Measurements from ENCODE around the gene KHDC4.
A peak's percentile ranks its signal among the peaks of the same experiment; 100 is the strongest.
"Not testable (repeated sequence)": the region's sequence is repeated elsewhere in the genome, so short reads cannot be mapped to it uniquely, and the experiment has no call there.

Gene KHDC4

DNA sequence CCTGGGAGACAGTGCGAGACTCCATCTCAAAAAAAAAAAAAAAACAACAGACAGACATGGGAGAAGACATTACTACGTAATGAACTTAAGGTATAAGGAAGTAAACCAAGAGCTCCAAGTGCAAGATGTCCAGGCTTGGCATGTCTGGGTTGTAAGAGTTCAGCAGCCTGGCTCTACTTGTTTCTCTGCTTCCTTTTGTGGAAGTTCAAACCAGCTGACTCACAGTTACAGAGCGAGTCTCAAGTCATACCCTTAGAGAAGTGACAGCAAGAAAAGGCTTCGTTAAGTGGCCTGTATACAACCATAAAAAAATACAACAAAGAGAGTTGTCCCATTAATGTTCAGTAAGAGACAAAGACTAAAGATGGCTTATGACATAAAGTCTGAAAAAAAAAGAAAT is 24.3 kb downstream of the KHDC4 start:
- H3K36me3 ChIP-seq (ENCODE audit: control insufficient read depth in 2 of 2, insufficient read depth in 2 of 2, low read length in 2 of 2), result peaks cover 21 to 32% of the 10 kb centered on the region in 2 donors
- H3K9me3 ChIP-seq (ENCODE audit: control insufficient read depth in 2 of 2, low read length in 2 of 2), result no peaks in the 10 kb centered on the region
- H3K4me3 ChIP-seq (ENCODE audit: low read length in 2 of 2), result peak overlapping the region; percentile 88 to 92
- H3K27me3 ChIP-seq (ENCODE audit: control insufficient read depth in 2 of 2, insufficient read depth in 2 of 2, low read length in 2 of 2), result no peaks in the 10 kb centered on the region
- H3K9ac ChIP-seq (ENCODE audit: low read depth in 1 of 2, low read length in 2 of 2), result no peak overlapping the region
- peak overlapping the region; percentile 88 to 89 for H3K27ac ChIP-seq (ENCODE audit: low read depth in 2 of 2, low read length in 2 of 2)
- H3K4me1 ChIP-seq (ENCODE audit: control insufficient read depth in 2 of 2, insufficient read depth in 2 of 2, low read length in 2 of 2), result peaks cover 3 to 10% of the 10 kb centered on the region in 2 donors

DNA sequence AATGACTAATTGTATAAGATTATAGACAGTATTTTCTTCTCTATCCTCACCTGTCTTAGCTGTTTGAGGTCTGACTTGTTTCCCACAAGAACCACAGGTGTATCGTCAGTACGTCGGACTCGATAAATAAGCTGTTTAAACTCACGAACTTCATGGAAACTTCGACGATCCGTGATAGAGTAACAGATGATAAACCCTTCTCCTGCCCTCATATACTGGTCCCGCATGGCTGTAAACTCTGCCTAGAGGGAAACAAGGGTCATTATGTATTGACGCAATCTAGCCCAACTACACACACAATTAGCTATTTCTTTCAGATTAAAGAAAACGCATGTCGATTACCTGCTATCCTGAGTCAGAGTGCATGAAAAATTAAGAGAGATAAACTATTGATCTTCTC is 30.0 kb downstream of the KHDC4 start:
- Histone ChIP-seq H3K36me3 (ENCODE audit: control insufficient read depth in 2 of 2, insufficient read depth in 2 of 2, low read length in 2 of 2) (peaks cover 46 to 53% of the 10 kb centered on the region in 2 donors), H3K9ac (ENCODE audit: low read depth in 1 of 2, low read length in 2 of 2) (no peak overlapping the region), H3K9me3 (ENCODE audit: control insufficient read depth in 2 of 2, low read length in 2 of 2) (no peaks in the 10 kb centered on the region), H3K27me3 (ENCODE audit: control insufficient read depth in 2 of 2, insufficient read depth in 2 of 2, low read length in 2 of 2) (no peaks in the 10 kb centered on the region), H3K4me1 (ENCODE audit: control insufficient read depth in 2 of 2, insufficient read depth in 2 of 2, low read length in 2 of 2) (no peaks in the 10 kb centered on the region), H3K27ac (ENCODE audit: low read depth in 2 of 2, low read length in 2 of 2) (no peak overlapping the region), H3K4me3 (ENCODE audit: low read length in 2 of 2) (no peak overlapping the region)

DNA sequence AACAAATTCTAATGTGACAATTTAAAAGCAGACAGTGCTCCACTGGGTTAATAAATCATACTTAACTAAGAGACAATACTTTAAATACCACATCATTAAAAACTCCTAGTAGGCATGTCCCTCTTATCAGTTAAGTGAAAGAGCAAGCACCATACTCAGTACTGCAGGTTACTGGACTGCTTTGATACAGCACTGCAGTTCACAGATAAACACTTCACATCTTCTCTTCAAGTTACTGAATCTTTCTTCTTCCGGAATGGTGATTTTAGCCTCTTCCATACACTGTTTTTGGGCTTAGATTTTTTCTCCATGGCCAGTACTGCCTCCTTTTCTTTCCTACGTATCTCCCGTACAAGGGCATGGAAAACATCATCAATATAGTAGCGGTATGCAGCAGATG is 34.1 kb downstream of the KHDC4 start:
- Histone ChIP-seq H3K27me3 (ENCODE audit: control insufficient read depth in 2 of 2, insufficient read depth in 2 of 2, low read length in 2 of 2) (no peaks in the 10 kb centered on the region), H3K9me3 (ENCODE audit: control insufficient read depth in 2 of 2, low read length in 2 of 2) (no peaks in the 10 kb centered on the region), H3K27ac (ENCODE audit: low read depth in 2 of 2, low read length in 2 of 2) (no peak overlapping the region), H3K9ac (ENCODE audit: low read depth in 1 of 2, low read length in 2 of 2) (no peak overlapping the region), H3K36me3 (ENCODE audit: control insufficient read depth in 2 of 2, insufficient read depth in 2 of 2, low read length in 2 of 2) (peaks cover 51 to 60% of the 10 kb centered on the region in 2 donors), H3K4me1 (ENCODE audit: control insufficient read depth in 2 of 2, insufficient read depth in 2 of 2, low read length in 2 of 2) (no peaks in the 10 kb centered on the region), H3K4me3 (ENCODE audit: low read length in 2 of 2) (no peak overlapping the region)

DNA sequence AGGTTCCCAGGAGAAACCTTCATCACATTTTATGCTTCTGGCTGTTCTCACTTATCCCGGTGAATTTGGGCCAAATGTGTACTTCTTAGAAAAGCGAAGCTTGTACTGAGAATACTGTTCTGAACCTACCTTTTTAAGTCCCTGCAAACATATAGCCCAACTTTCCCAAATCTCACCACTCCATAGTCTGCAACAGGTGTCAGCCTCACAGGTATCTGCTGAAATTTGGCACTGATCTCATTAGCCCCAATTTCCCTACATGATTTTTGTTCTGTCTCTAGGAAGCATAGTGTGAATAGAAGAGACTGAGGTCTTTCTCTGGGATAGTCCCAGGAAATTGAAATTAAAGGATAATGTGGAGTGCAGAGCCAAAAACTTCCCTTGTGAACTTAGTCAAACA is 34.5 kb downstream of the KHDC4 start:
- H3K4me3 ChIP-seq (ENCODE audit: low read length in 2 of 2), result no peak overlapping the region
- H3K9me3 ChIP-seq (ENCODE audit: control insufficient read depth in 2 of 2, low read length in 2 of 2), result no peaks in the 10 kb centered on the region
- no peaks in the 10 kb centered on the region for H3K4me1 ChIP-seq (ENCODE audit: control insufficient read depth in 2 of 2, insufficient read depth in 2 of 2, low read length in 2 of 2)
- peaks cover 46 to 55% of the 10 kb centered on the region in 2 donors for H3K36me3 ChIP-seq (ENCODE audit: control insufficient read depth in 2 of 2, insufficient read depth in 2 of 2, low read length in 2 of 2)
- no peak overlapping the region for H3K9ac ChIP-seq (ENCODE audit: low read depth in 1 of 2, low read length in 2 of 2)
- no peak overlapping the region for H3K27ac ChIP-seq (ENCODE audit: low read depth in 2 of 2, low read length in 2 of 2)
- H3K27me3 ChIP-seq (ENCODE audit: control insufficient read depth in 2 of 2, insufficient read depth in 2 of 2, low read length in 2 of 2), result no peaks in the 10 kb centered on the region

DNA sequence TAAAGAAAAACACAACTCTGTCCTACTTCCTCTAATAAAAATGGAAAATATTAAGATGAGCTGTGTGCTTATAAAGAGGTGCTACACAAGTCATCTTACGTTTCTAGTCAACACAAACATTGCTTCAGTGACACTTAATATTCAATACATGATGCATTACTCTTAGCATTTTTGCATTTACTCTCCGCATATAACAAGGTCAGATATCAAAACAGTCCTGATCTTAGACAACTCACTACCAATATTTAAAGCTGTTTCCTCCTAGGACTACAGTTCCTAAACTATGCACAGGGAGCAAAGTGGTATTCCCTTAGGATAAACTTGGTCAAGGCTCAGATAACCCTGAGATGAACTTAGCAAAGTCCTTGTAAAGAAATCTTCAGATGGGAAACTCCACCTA is 35.3 kb downstream of the KHDC4 start:
- H3K9ac ChIP-seq (ENCODE audit: low read depth in 1 of 2, low read length in 2 of 2), result no peak overlapping the region
- peaks cover 38 to 48% of the 10 kb centered on the region in 2 donors for H3K36me3 ChIP-seq (ENCODE audit: control insufficient read depth in 2 of 2, insufficient read depth in 2 of 2, low read length in 2 of 2)

DNA sequence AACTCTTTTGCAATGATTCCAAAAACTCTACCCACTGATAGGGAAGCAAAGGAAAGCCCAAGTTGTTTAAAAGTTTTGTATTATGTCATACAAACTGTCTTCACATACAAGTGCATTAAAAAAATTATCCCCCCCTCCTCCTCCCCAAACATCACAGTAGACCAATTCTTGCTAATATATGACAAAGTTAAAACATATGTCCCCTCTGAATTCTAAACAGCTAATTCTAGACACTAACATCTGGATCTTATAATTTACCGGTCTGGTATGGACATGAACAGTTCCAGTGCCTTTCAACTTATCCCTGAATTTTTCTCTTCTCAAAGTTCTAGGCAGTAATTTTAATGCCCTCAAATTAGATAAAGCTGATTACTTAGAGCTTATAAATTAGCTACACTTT is 36.5 kb downstream of the KHDC4 start:
- Histone ChIP-seq H3K27me3 (ENCODE audit: control insufficient read depth in 2 of 2, insufficient read depth in 2 of 2, low read length in 2 of 2) (no peaks in the 10 kb centered on the region), H3K9me3 (ENCODE audit: control insufficient read depth in 2 of 2, low read length in 2 of 2) (no peaks in the 10 kb centered on the region), H3K9ac (ENCODE audit: low read depth in 1 of 2, low read length in 2 of 2) (no peak overlapping the region), H3K4me1 (ENCODE audit: control insufficient read depth in 2 of 2, insufficient read depth in 2 of 2, low read length in 2 of 2) (peaks cover 0 to 6% of the 10 kb centered on the region in 2 donors), H3K27ac (ENCODE audit: low read depth in 2 of 2, low read length in 2 of 2) (no peak overlapping the region), H3K36me3 (ENCODE audit: control insufficient read depth in 2 of 2, insufficient read depth in 2 of 2, low read length in 2 of 2) (peaks cover 32 to 43% of the 10 kb centered on the region in 2 donors), H3K4me3 (ENCODE audit: low read length in 2 of 2) (no peak overlapping the region)

More for the DNA sequence above, 35.3 kb downstream of the KHDC4 start:
- H3K9me3 ChIP-seq (ENCODE audit: control insufficient read depth in 2 of 2, low read length in 2 of 2), result no peaks in the 10 kb centered on the region
- H3K27me3 ChIP-seq (ENCODE audit: control insufficient read depth in 2 of 2, insufficient read depth in 2 of 2, low read length in 2 of 2), result no peaks in the 10 kb centered on the region
- H3K27ac ChIP-seq (ENCODE audit: low read depth in 2 of 2, low read length in 2 of 2), result no peak overlapping the region
- no peaks in the 10 kb centered on the region for H3K4me1 ChIP-seq (ENCODE audit: control insufficient read depth in 2 of 2, insufficient read depth in 2 of 2, low read length in 2 of 2)
- no peak overlapping the region for H3K4me3 ChIP-seq (ENCODE audit: low read length in 2 of 2)

DNA sequence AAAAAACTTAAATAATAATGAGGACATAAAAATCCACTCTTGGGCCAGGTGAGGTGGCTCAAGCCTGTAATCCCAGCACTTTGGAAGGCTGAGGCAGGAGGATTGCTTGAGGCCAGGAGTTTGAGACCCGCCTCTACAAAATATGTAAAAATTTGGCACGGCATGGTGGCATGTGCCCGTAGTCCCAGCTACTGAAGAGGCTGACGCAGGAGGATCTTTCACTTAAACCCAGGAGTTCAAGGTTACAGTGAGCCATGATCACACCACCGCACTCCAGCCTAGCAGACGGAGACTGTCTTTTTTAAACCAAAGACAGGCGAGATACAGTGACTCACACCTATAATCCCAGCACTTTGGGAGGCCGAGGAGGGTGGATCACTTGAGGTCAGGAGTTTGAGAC is 37.7 kb downstream of the KHDC4 start:
- H3K4me3 ChIP-seq (ENCODE audit: low read length in 2 of 2), result not testable (repeated sequence)

DNA sequence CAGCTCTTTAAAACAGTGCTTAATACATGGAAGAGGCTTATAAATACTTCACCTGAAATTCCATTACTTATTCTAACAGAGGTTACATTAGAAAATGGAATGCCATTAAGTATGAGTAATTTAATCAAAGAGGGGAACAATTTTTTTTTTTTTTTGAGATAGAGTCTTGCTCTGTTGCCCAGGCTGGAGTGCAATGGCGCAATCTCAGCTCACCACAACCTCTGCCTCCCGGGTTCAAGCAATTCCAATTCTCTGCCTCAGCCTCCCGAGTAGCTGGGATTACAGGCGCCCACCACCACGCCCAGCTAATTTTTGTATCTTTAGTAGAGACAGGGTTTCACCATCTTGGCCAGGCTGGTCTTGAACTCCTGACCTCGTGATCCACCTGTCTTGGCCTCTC is 38.6 kb downstream of the KHDC4 start:
- not testable (repeated sequence) for H3K9ac ChIP-seq (ENCODE audit: low read depth in 1 of 2, low read length in 2 of 2); H3K27ac ChIP-seq (ENCODE audit: low read depth in 2 of 2, low read length in 2 of 2); H3K27me3 ChIP-seq (ENCODE audit: control insufficient read depth in 2 of 2, insufficient read depth in 2 of 2, low read length in 2 of 2); H3K4me3 ChIP-seq (ENCODE audit: low read length in 2 of 2); H3K4me1 ChIP-seq (ENCODE audit: control insufficient read depth in 2 of 2, insufficient read depth in 2 of 2, low read length in 2 of 2); H3K9me3 ChIP-seq (ENCODE audit: control insufficient read depth in 2 of 2, low read length in 2 of 2)
- H3K36me3 ChIP-seq (ENCODE audit: control insufficient read depth in 2 of 2, insufficient read depth in 2 of 2, low read length in 2 of 2), result peaks cover 21 to 31% of the 10 kb centered on the region in 2 donors

More for the DNA sequence above, 37.7 kb downstream of the KHDC4 start:
- not testable (repeated sequence) for H3K9ac ChIP-seq (ENCODE audit: low read depth in 1 of 2, low read length in 2 of 2); H3K27me3 ChIP-seq (ENCODE audit: control insufficient read depth in 2 of 2, insufficient read depth in 2 of 2, low read length in 2 of 2); H3K4me1 ChIP-seq (ENCODE audit: control insufficient read depth in 2 of 2, insufficient read depth in 2 of 2, low read length in 2 of 2); H3K27ac ChIP-seq (ENCODE audit: low read depth in 2 of 2, low read length in 2 of 2); H3K9me3 ChIP-seq (ENCODE audit: control insufficient read depth in 2 of 2, low read length in 2 of 2)
- H3K36me3 ChIP-seq (ENCODE audit: control insufficient read depth in 2 of 2, insufficient read depth in 2 of 2, low read length in 2 of 2), result peaks cover 27 to 39% of the 10 kb centered on the region in 2 donors

DNA sequence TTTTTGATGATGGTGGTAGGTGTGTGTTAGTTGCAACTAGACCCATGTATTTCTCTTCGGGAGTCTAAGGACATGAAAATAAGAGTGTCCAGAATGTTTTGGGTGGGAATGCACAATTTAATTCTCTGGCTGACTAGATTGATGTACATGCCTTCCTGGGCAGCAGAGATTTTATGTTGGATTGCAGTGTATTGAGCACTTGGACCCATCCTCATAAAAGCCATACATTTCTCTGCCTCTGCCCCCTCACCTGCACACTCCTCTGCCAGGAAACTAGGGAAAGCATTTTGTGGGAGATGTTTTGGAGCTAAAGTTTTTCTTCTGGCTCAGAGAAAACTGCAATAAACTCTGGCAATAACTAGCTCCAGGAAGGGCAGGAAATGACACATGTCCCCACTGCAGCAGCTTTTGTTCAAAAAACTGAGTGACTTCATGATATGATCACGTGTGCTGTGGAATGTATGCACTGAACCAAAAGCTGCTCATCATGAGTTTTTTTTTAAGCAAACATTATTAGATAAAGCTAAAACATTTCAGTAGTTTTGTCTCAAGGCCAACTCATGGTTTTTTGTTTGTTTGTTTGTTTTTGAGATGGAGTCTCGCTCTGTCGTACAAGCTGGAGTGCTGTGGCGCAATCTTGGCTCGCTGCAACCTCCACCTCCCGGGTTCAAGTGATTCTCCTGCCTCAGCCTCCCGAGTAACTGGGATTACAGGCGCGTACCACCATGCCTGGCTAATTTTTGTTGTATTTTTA is 40.6 kb downstream of the KHDC4 start:
- H3K27ac ChIP-seq (ENCODE audit: low read depth in 2 of 2, low read length in 2 of 2), result peak overlapping the region; percentile 6 to 62

DNA sequence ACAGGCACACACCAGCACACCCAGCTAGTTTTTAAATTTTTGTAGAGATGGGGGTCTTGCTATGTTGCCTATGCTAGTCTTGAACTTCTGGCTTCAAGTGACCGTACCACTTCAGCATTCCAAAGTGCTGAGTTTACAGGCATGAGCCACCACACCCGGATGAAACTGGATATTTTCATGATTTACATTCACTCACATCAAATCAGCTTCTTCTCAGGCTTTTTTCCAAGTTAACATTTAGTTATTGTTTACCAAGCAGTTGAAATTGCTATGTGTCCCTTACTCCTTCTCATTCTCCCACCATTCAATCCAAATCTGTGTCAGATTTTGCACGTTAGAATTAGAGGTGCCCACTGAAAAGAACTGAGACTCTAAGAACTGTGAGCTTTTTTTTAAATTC is 41.4 kb downstream of the KHDC4 start:
- Histone ChIP-seq H3K27me3 (ENCODE audit: control insufficient read depth in 2 of 2, insufficient read depth in 2 of 2, low read length in 2 of 2) (no peaks in the 10 kb centered on the region), H3K4me3 (ENCODE audit: low read length in 2 of 2) (no peak overlapping the region), H3K27ac (ENCODE audit: low read depth in 2 of 2, low read length in 2 of 2) (peak overlapping the region in 1 of 2 donors; percentile 62), H3K36me3 (ENCODE audit: control insufficient read depth in 2 of 2, insufficient read depth in 2 of 2, low read length in 2 of 2) (peaks cover 0 to 9% of the 10 kb centered on the region in 2 donors), H3K9me3 (ENCODE audit: control insufficient read depth in 2 of 2, low read length in 2 of 2) (no peaks in the 10 kb centered on the region), H3K9ac (ENCODE audit: low read depth in 1 of 2, low read length in 2 of 2) (no peak overlapping the region), H3K4me1 (ENCODE audit: control insufficient read depth in 2 of 2, insufficient read depth in 2 of 2, low read length in 2 of 2) (peaks cover 0 to 8% of the 10 kb centered on the region in 2 donors)

More for the DNA sequence above, 40.6 kb downstream of the KHDC4 start:
- H3K4me1 ChIP-seq (ENCODE audit: control insufficient read depth in 2 of 2, insufficient read depth in 2 of 2, low read length in 2 of 2), result peaks cover 0 to 8% of the 10 kb centered on the region in 2 donors
- H3K9me3 ChIP-seq (ENCODE audit: control insufficient read depth in 2 of 2, low read length in 2 of 2), result no peaks in the 10 kb centered on the region
- H3K36me3 ChIP-seq (ENCODE audit: control insufficient read depth in 2 of 2, insufficient read depth in 2 of 2, low read length in 2 of 2), result peaks cover under 1 to 10% of the 10 kb centered on the region in 2 donors
- H3K9ac ChIP-seq (ENCODE audit: low read depth in 1 of 2, low read length in 2 of 2), result no peak overlapping the region
- no peak overlapping the region for H3K4me3 ChIP-seq (ENCODE audit: low read length in 2 of 2)
- H3K27me3 ChIP-seq (ENCODE audit: control insufficient read depth in 2 of 2, insufficient read depth in 2 of 2, low read length in 2 of 2), result no peaks in the 10 kb centered on the region
